ENCODE data around the gene BABAM2. TPM values are rescaled to one million over a fixed set of nuclear protein-coding genes. Genes with fewer than 3 reads are reported as not detected.

Gene BABAM2
- total RNA-seq, 2 donors from 2014 or later = 32.2 to 33.5 TPM

DNA sequence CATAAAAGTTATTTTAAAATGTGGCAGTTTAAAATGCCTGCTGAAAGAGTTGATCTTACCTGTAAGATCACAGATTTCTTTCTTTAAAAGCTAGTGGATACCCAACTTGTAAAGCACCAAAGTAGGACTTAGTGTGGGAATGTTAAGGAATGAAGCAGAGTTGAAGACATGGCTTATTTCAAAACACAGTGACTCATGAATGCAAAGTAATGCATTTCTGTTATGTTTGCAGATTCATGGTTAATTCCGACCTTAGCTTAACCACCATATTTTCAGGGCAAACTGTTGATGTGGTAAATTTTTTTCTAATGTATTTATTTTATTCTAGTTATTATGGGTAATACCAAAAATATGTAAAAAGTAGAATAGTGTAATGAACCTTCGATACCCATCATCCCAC lies 295.4 kb downstream of the BABAM2 start:
- no peak for DNase-seq
- H3K9me3 ChIP-seq = no peaks in the 10 kb centered on the region
- H3K9ac ChIP-seq (ENCODE audit: low read depth in 2 of 2, low read length in 2 of 2) = no peak overlapping the region
- no peaks in the 10 kb centered on the region for H3K27me3 ChIP-seq
- intact Hi-C loops (cut with DNase I) = no loop called here
- H3K36me3 ChIP-seq = no peaks in the 10 kb centered on the region
- no peaks in the 10 kb centered on the region for H3K4me1 ChIP-seq
- TF ChIP-seq, protein P1, sequence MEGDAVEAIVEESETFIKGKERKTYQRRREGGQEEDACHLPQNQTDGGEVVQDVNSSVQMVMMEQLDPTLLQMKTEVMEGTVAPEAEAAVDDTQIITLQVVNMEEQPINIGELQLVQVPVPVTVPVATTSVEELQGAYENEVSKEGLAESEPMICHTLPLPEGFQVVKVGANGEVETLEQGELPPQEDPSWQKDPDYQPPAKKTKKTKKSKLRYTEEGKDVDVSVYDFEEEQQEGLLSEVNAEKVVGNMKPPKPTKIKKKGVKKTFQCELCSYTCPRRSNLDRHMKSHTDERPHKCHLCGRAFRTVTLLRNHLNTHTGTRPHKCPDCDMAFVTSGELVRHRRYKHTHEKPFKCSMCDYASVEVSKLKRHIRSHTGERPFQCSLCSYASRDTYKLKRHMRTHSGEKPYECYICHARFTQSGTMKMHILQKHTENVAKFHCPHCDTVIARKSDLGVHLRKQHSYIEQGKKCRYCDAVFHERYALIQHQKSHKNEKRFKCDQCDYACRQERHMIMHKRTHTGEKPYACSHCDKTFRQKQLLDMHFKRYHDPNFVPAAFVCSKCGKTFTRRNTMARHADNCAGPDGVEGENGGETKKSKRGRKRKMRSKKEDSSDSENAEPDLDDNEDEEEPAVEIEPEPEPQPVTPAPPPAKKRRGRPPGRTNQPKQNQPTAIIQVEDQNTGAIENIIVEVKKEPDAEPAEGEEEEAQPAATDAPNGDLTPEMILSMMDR (IDR thresholded peaks at IDR 0.05) = no peak
- no peak overlapping the region for H3K4me3 ChIP-seq
- no peak overlapping the region for H3K27ac ChIP-seq

DNA sequence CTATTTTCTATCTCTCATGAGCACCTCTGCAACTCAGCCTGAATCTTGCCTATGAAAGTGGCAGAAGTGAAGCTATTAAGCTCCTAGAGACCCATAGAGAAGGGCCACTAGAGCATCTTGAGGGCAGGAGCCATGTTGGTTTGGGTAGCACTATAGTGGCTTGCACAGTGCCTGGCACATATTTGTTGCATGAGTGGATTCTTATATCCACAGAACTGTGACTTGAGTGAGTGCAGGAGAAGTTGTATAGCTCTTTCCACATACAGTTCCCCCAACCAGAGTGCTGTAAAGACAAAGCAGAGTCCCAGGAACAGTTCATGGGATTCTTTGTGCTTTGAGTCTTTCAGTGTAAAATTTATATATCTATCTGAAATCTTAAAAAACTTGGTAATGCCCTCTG lies 296.7 kb downstream of the BABAM2 start:
- H3K9ac ChIP-seq (ENCODE audit: low read depth in 2 of 2, low read length in 2 of 2) = no peak overlapping the region
- TF ChIP-seq, protein P1 (IDR thresholded peaks at IDR 0.05) = no peak
- intact Hi-C loops (cut with DNase I) = no loop called here

DNA sequence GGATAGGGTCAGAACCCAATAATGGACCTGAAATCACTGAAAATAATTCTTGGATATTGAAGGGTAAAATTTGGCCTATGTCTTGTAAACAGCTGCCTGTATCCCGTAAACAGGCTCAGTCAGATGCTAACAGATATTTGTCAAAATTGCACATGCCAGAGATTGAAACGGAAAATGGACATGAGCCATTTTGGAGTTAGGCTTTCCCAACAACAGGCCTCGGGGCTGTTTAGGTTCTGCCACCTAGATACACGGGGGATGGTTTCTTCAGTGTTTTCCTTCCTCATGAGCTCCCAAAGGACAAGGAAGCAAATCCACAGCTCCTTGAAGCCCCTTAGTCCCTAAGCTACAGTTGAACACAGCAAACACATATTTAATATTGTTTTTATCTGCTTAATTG lies 297.9 kb downstream of the BABAM2 start:
- Histone ChIP-seq H3K36me3 (no peaks in the 10 kb centered on the region), H3K4me3 (no peak overlapping the region), H3K4me1 (no peaks in the 10 kb centered on the region), H3K9ac (ENCODE audit: low read depth in 2 of 2, low read length in 2 of 2) (no peak overlapping the region), H3K27ac (no peak overlapping the region), H3K27me3 (no peaks in the 10 kb centered on the region), H3K9me3 (no peaks in the 10 kb centered on the region)
- DNase-seq = no peak
- intact Hi-C loops (cut with DNase I) = no loop called here
- TF ChIP-seq, protein P1 (IDR thresholded peaks at IDR 0.05) = no peak

More for the DNA sequence above, 296.7 kb downstream of the BABAM2 start:
- Histone ChIP-seq H3K4me1 (no peaks in the 10 kb centered on the region), H3K27ac (no peak overlapping the region), H3K27me3 (no peaks in the 10 kb centered on the region), H3K4me3 (no peak overlapping the region), H3K36me3 (no peaks in the 10 kb centered on the region), H3K9me3 (no peaks in the 10 kb centered on the region)
- DNase-seq = no peak

DNA sequence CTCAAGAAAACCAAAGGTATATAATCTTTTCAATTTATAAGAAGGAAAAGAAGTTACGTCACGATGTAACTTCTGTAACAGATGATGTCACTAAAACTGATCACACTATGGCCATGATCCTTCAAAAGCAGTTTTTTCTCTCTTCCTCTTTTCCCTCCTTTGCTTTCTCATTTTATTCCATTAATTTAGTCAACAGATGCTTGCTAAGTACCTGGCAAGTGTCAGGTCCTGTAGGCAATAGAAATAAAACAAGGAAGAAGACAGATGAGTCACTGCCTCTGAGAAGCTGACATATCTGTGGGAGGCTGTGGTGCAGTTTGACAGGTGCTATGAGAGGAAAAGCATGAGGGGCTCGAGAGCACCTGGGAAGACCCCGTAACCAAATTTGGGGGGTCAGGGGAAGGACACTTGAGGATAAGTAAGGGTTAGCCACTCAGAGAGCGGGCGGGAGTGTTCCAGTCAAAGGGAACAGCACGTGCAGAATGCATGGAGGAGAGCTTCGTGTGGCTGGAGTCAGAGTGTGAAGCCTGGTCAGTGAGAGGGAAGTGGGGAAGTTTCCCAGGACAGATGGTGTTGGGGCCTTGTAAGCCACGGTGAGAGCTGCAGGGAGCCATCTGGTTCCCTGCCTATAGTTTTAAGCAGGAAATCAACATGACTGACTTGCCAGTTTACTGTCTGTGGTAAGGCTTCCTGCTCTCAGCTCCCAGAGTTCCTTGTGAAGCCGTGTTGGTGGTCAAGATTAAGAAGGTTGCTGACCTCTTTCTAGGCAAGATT lies 303.3 kb downstream of the BABAM2 start:
- DNase-seq = no peak
- TF ChIP-seq, protein P1 (IDR thresholded peaks at IDR 0.05) = no peak
- Histone ChIP-seq H3K4me1 (peaks cover 4% of the 10 kb centered on the region), H3K27ac (no peak overlapping the region), H3K9ac (ENCODE audit: low read depth in 2 of 2, low read length in 2 of 2) (no peak overlapping the region), H3K36me3 (no peaks in the 10 kb centered on the region), H3K9me3 (no peaks in the 10 kb centered on the region), H3K27me3 (no peaks in the 10 kb centered on the region), H3K4me3 (no peak overlapping the region)
- intact Hi-C loops (cut with DNase I) = no loop called here

DNA sequence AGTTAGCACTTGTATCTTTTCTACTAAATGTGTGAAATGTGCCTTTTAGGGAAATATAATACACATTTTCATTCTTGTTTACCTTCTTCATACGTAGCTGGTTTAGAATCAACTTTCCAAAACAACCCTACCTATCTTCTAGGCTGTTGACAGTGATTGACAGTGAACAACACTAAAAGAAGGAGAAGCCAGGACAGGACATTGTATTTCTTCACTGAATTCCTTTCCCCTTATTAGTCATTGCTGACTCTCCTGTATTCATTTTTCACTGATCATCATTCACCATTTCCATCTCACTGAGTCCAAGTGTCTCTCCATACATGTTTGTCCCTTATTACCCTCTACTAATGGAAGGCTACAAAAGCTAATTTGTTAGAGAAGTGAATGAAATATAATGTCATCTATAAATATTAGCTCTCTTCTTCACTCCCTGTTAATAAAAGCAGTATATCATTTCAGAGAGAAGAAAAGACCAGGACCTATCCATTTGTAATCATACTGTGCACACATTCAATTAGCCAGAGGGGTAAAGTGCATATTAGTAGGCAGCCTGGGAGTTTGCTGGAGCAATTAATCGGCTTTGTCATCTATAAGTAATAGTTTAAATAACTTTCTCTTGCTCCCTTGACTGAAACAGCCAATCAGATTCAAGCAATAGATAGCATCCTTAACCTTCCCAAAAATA lies 309.6 kb downstream of the BABAM2 start:
- H3K4me3 ChIP-seq = no peak overlapping the region
- H3K27me3 ChIP-seq = no peaks in the 10 kb centered on the region
- H3K9ac ChIP-seq (ENCODE audit: low read depth in 2 of 2, low read length in 2 of 2) = no peak overlapping the region
- H3K4me1 ChIP-seq = peaks cover 4% of the 10 kb centered on the region
- intact Hi-C loops (cut with DNase I) = no loop called here
- no peak overlapping the region for H3K27ac ChIP-seq
- no peaks in the 10 kb centered on the region for H3K9me3 ChIP-seq
- DNase-seq = no peak
- H3K36me3 ChIP-seq = no peaks in the 10 kb centered on the region
- TF ChIP-seq, protein P1 (IDR thresholded peaks at IDR 0.05) = no peak
